Measurements from ENCODE around the gene MT1M.
A peak's percentile ranks its signal among the peaks of the same experiment; 100 is the strongest.

MT1M gene

GRCh38 chr16:56628486-56629350 lies 3.7 kb upstream of the MT1M start:
- in situ Hi-C loops (cut with MboI; ENCODE audit: low sequenced_read_pairs, unreplicated experiment), result no loop called here
- DNase-seq (ENCODE audit: low spot score), result no peak

DNA sequence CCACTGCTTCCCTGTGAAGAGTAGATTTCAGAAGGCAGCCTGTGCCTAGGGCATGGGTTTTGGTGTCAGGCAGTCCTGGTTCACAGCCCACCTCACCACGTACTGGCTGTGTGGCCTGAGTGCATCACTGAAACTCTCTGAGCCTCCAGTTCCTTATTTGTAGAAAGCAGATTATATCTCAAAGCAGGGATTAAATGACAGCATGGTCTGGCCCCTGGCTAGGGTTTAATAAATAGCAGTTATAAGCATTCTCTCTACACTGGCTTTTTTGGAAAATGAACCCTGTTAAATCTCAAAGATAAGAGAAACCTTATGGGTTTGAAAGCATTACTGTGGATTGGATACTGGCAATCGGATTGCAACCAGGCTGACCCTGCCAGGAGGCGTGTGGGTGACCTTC lies 2.9 kb upstream of the MT1M start:
- in situ Hi-C loops (cut with MboI; ENCODE audit: low sequenced_read_pairs, unreplicated experiment), result no loop called here
- DNase-seq (ENCODE audit: low spot score), result no peak
- no peak for TF ChIP-seq CTCF (IDR thresholded peaks at IDR 0.05; ENCODE audit: borderline replicate concordance, control extremely low read depth, extremely low read depth, insufficient read depth, missing control alignments)

More at GRCh38 chr16:56628486-56629350, 3.7 kb upstream of the MT1M start:
- no peak for TF ChIP-seq CTCF (IDR thresholded peaks at IDR 0.05; ENCODE audit: borderline replicate concordance, control extremely low read depth, extremely low read depth, insufficient read depth, missing control alignments)

GRCh38 chr16:56630134-56630533 lies 2.3 kb upstream of the MT1M start:
- no peak for TF ChIP-seq CTCF (IDR thresholded peaks at IDR 0.05; ENCODE audit: borderline replicate concordance, control extremely low read depth, extremely low read depth, insufficient read depth, missing control alignments)
- in situ Hi-C loops (cut with MboI; ENCODE audit: low sequenced_read_pairs, unreplicated experiment), result no loop called here
- peak; percentile 76 for DNase-seq (ENCODE audit: low spot score)

- DNase-seq (ENCODE audit: low spot score), result no peak
- no peak for TF ChIP-seq CTCF (IDR thresholded peaks at IDR 0.05; ENCODE audit: borderline replicate concordance, control extremely low read depth, extremely low read depth, insufficient read depth, missing control alignments)
- in situ Hi-C loops (cut with MboI; ENCODE audit: low sequenced_read_pairs, unreplicated experiment), result no loop called here
These were observed 1.3 kb upstream of the MT1M start for GRCh38 chr16:56631197-56631596.

- no peak for DNase-seq (ENCODE audit: low spot score)
- in situ Hi-C loops (cut with MboI; ENCODE audit: low sequenced_read_pairs, unreplicated experiment), result no loop called here
- no peak for TF ChIP-seq CTCF (IDR thresholded peaks at IDR 0.05; ENCODE audit: borderline replicate concordance, control extremely low read depth, extremely low read depth, insufficient read depth, missing control alignments)
These were observed 665 bp upstream of the MT1M start for GRCh38 chr16:56631832-56632155.

GRCh38 chr16:56632848-56633365 lies 448 bp downstream of the MT1M start:
- in situ Hi-C loops (cut with MboI; ENCODE audit: low sequenced_read_pairs, unreplicated experiment), result no loop called here
- TF ChIP-seq CTCF (IDR thresholded peaks at IDR 0.05; ENCODE audit: borderline replicate concordance, control extremely low read depth, extremely low read depth, insufficient read depth, missing control alignments), result no peak
- no peak for DNase-seq (ENCODE audit: low spot score)
